ENCODE measurements around the gene USP35. TPM values are rescaled to one million over a fixed set of nuclear protein-coding genes. Genes with fewer than 3 reads are reported as not detected.
"Not testable (repeated sequence)": the region's sequence is repeated elsewhere in the genome, so short reads cannot be mapped to it uniquely, and the experiment has no call there.

The USP35 gene
- total RNA-seq, 1 donor from 2014 or later = 4.0 TPM

GRCh38 chr11:78168539-78169477 is 19.9 kb upstream of the USP35 start:
- peak; percentile 69 to 89 for DNase-seq (ENCODE audit: low read depth in 2 of 2)

- no peak for DNase-seq (ENCODE audit: low read depth in 2 of 2)
These were observed 18.3 kb upstream of the USP35 start for GRCh38 chr11:78170413-78170812.

GRCh38 chr11:78170874-78171549 is 17.7 kb upstream of the USP35 start:
- DNase-seq (ENCODE audit: low read depth in 2 of 2) = no peak

GRCh38 chr11:78171951-78172350 is 16.8 kb upstream of the USP35 start:
- no peak for DNase-seq (ENCODE audit: low read depth in 2 of 2)

GRCh38 chr11:78175862-78176261 is 12.9 kb upstream of the USP35 start:
- DNase-seq (ENCODE audit: low read depth in 2 of 2) = not testable (repeated sequence)

- no peak for DNase-seq (ENCODE audit: low read depth in 2 of 2)
These were observed 12.0 kb upstream of the USP35 start for GRCh38 chr11:78176605-78177141.

- no peak for DNase-seq (ENCODE audit: low read depth in 2 of 2)
These were observed 11.5 kb upstream of the USP35 start for GRCh38 chr11:78177216-78177615.

GRCh38 chr11:78179459-78180071 is 9.2 kb upstream of the USP35 start:
- no peak for DNase-seq (ENCODE audit: low read depth in 2 of 2)

GRCh38 chr11:78180751-78181150 is 8.0 kb upstream of the USP35 start:
- no peak for DNase-seq (ENCODE audit: low read depth in 2 of 2)

GRCh38 chr11:78181185-78181584 is 7.5 kb upstream of the USP35 start:
- no peak for DNase-seq (ENCODE audit: low read depth in 2 of 2)

- DNase-seq (ENCODE audit: low read depth in 2 of 2) = no peak
These were observed 1.1 kb upstream of the USP35 start for GRCh38 chr11:78187366-78188285.

- DNase-seq (ENCODE audit: low read depth in 2 of 2) = no peak
These were observed 530 bp downstream of the USP35 start for GRCh38 chr11:78189174-78189724.

GRCh38 chr11:78189851-78190250 is 1.1 kb downstream of the USP35 start:
- no peak for DNase-seq (ENCODE audit: low read depth in 2 of 2)

GRCh38 chr11:78190374-78190773 is 1.7 kb downstream of the USP35 start:
- DNase-seq (ENCODE audit: low read depth in 2 of 2) = no peak

GRCh38 chr11:78190871-78191538 is 2.3 kb downstream of the USP35 start:
- no peak for DNase-seq (ENCODE audit: low read depth in 2 of 2)

- no peak for DNase-seq (ENCODE audit: low read depth in 2 of 2)
These were observed 3.6 kb downstream of the USP35 start for GRCh38 chr11:78192223-78192719.

GRCh38 chr11:78192911-78193351 is 4.2 kb downstream of the USP35 start:
- DNase-seq (ENCODE audit: low read depth in 2 of 2) = no peak

GRCh38 chr11:78193806-78194205 is 5.1 kb downstream of the USP35 start:
- DNase-seq (ENCODE audit: low read depth in 2 of 2) = no peak

- no peak for DNase-seq (ENCODE audit: low read depth in 2 of 2)
These were observed 5.8 kb downstream of the USP35 start for GRCh38 chr11:78194490-78194889.
